ENCODE measurements around the gene SMG9.

Gene SMG9

GRCh38 chr19:43765109-43765876 is 10.5 kb upstream of the SMG9 start (continued):
- TF ChIP-seq ZNF16 (tag by site-specific recombination; IDR thresholded peaks at IDR 0.05; ENCODE audit: low read depth), result no peak
- no peak for TF ChIP-seq ZNF530 (tag by site-specific recombination; IDR thresholded peaks at IDR 0.05; ENCODE audit: low read depth)
- TF ChIP-seq ZFHX2 (tag by site-specific recombination; conservative IDR thresholded peaks at IDR 0.05), result peak; percentile 76
- no peak for TF ChIP-seq FEZF1 (tag by site-specific recombination; IDR thresholded peaks at IDR 0.05)
- peak; percentile 37; the same call in 1 of the 2 replicates for TF ChIP-seq ZFP69B (tag by site-specific recombination; IDR thresholded peaks at IDR 0.05)
- peak; percentile 62; the same call in 1 of the 2 replicates for TF ChIP-seq ZNF629 (tag by site-specific recombination; IDR thresholded peaks at IDR 0.05)
- 0 out of 2 replicates have a peak, but pooled peaks have one; percentile 44 for TF ChIP-seq ZBTB8A (tag by site-specific recombination; IDR thresholded peaks at IDR 0.05)
- TF ChIP-seq ZNF239 (tag by site-specific recombination; IDR thresholded peaks at IDR 0.05), result no peak
- TF ChIP-seq ZNF24 (tag by site-specific recombination; IDR thresholded peaks at IDR 0.05), result peak; percentile 89
- no peak for TF ChIP-seq ZNF501 (tag by site-specific recombination; IDR thresholded peaks at IDR 0.05)
- TF ChIP-seq ZNF292 (tag by site-specific recombination; IDR thresholded peaks at IDR 0.05; ENCODE audit: borderline replicate concordance, low read depth), result no peak
- TF ChIP-seq ZNF664 (tag by site-specific recombination; IDR thresholded peaks at IDR 0.05), result no peak
- 0 out of 2 replicates have a peak, but pooled peaks have one; percentile 31 for TF ChIP-seq HIC1 (tag by site-specific recombination; IDR thresholded peaks at IDR 0.05)
- TF ChIP-seq GLIS2 (tag by site-specific recombination; IDR thresholded peaks at IDR 0.05), result peak; percentile 76
- TF ChIP-seq ZNF398 (tag by site-specific recombination; IDR thresholded peaks at IDR 0.05), result peak; percentile 71
- no peak for TF ChIP-seq REST (tag by site-specific recombination; IDR thresholded peaks at IDR 0.05)
- TF ChIP-seq ZNF660 (tag by site-specific recombination; IDR thresholded peaks at IDR 0.05), result peak; percentile 90
- TF ChIP-seq ZNF555 (tag by site-specific recombination; conservative IDR thresholded peaks at IDR 0.05), result no peak
- peak; percentile 23; the same call in 1 of the 2 replicates for TF ChIP-seq RBAK (tag by site-specific recombination; IDR thresholded peaks at IDR 0.05)
- TF ChIP-seq ZIC2 (tag by site-specific recombination; IDR thresholded peaks at IDR 0.05), result peak; percentile 80
- TF ChIP-seq ZNF639 (tag by site-specific recombination; IDR thresholded peaks at IDR 0.05), result peak; percentile 70; the same call in 1 of the 2 replicates
- TF ChIP-seq ZBTB48 (tag by site-specific recombination; IDR thresholded peaks at IDR 0.05), result 0 out of 2 replicates have a peak, but pooled peaks have one; percentile 18
- peak; percentile 52; the same call in 1 of the 2 replicates for TF ChIP-seq KLF8 (tag by site-specific recombination; IDR thresholded peaks at IDR 0.05)
- no peak for TF ChIP-seq SCRT2 (tag by site-specific recombination; IDR thresholded peaks at IDR 0.05)
- no peak for TF ChIP-seq ZNF174 (tag by site-specific recombination; IDR thresholded peaks at IDR 0.05)
- peak; percentile 72 for TF ChIP-seq SP3 (tag by site-specific recombination; IDR thresholded peaks at IDR 0.05)
- no peak for TF ChIP-seq ZNF266 (tag by site-specific recombination; IDR thresholded peaks at IDR 0.05; ENCODE audit: low read depth)
- TF ChIP-seq REPIN1 (tag by site-specific recombination; IDR thresholded peaks at IDR 0.05; ENCODE audit: low read depth), result no peak
- peak; percentile 47; the same call in 1 of the 2 replicates for TF ChIP-seq ZNF366 (tag by site-specific recombination; conservative IDR thresholded peaks at IDR 0.05)
- no peak for TF ChIP-seq ZNF121 (tag by site-specific recombination; IDR thresholded peaks at IDR 0.05)
